Measurements from ENCODE around the gene GREB1. TPM values are rescaled to one million over a fixed set of nuclear protein-coding genes. Genes with fewer than 3 reads are reported as not detected.

Gene GREB1
- total RNA-seq, 1 donor from 2014 or later: 82.5 TPM

GRCh38 chr2:11498543-11499034 lies 35.3 kb upstream of the GREB1 start:
- Mint-ChIP-seq H3K9me3 (ENCODE audit: low read depth) (peaks cover 7% of the 10 kb centered on the region), H3K4me1 (ENCODE audit: low read depth) (peaks cover 38% of the 10 kb centered on the region), H3K36me3 (ENCODE audit: insufficient read depth) (peaks cover 10% of the 10 kb centered on the region), H3K4me3 (ENCODE audit: low read depth) (peak overlapping the region; percentile 41), H3K27me3 (no peaks in the 10 kb centered on the region), H3K27ac (peak overlapping the region; percentile 96)
- no peak for DNase-seq (ENCODE audit: low spot score, unreplicated experiment)
- no peak for TF ChIP-seq CTCF (IDR thresholded peaks at IDR 0.05; ENCODE audit: unreplicated experiment)

- DNase-seq (ENCODE audit: low spot score, unreplicated experiment): peak; percentile 29
- no peaks in the 10 kb centered on the region for H3K27me3 Mint-ChIP-seq
- peak overlapping the region; percentile 41 for H3K4me3 Mint-ChIP-seq (ENCODE audit: low read depth)
- H3K27ac Mint-ChIP-seq: peak overlapping the region; percentile 96
- TF ChIP-seq CTCF (IDR thresholded peaks at IDR 0.05; ENCODE audit: unreplicated experiment): no peak
- H3K36me3 Mint-ChIP-seq (ENCODE audit: insufficient read depth): peaks cover 10% of the 10 kb centered on the region
- H3K9me3 Mint-ChIP-seq (ENCODE audit: low read depth): peaks cover 10% of the 10 kb centered on the region
- H3K4me1 Mint-ChIP-seq (ENCODE audit: low read depth): peaks cover 38% of the 10 kb centered on the region
Measured at GRCh38 chr2:11499081-11499743, 34.6 kb upstream of the GREB1 start.

- no peak overlapping the region for H3K4me3 Mint-ChIP-seq (ENCODE audit: low read depth)
- no peak for DNase-seq (ENCODE audit: low spot score, unreplicated experiment)
- H3K27me3 Mint-ChIP-seq: no peaks in the 10 kb centered on the region
- H3K4me1 Mint-ChIP-seq (ENCODE audit: low read depth): peaks cover 42% of the 10 kb centered on the region
- TF ChIP-seq CTCF (IDR thresholded peaks at IDR 0.05; ENCODE audit: unreplicated experiment): no peak
- peak overlapping the region; percentile 18 for H3K27ac Mint-ChIP-seq
- peaks cover 10% of the 10 kb centered on the region for H3K9me3 Mint-ChIP-seq (ENCODE audit: low read depth)
- peaks cover 12% of the 10 kb centered on the region for H3K36me3 Mint-ChIP-seq (ENCODE audit: insufficient read depth)
Measured at GRCh38 chr2:11500702-11501303, 33.0 kb upstream of the GREB1 start.

GRCh38 chr2:11502740-11503292 lies 31.0 kb upstream of the GREB1 start:
- no peak for TF ChIP-seq CTCF (IDR thresholded peaks at IDR 0.05; ENCODE audit: unreplicated experiment)
- Mint-ChIP-seq H3K4me3 (ENCODE audit: low read depth) (no peak overlapping the region), H3K27me3 (no peaks in the 10 kb centered on the region), H3K4me1 (ENCODE audit: low read depth) (peaks cover 34% of the 10 kb centered on the region), H3K9me3 (ENCODE audit: low read depth) (peaks cover 10% of the 10 kb centered on the region), H3K36me3 (ENCODE audit: insufficient read depth) (peaks cover 12% of the 10 kb centered on the region), H3K27ac (no peak overlapping the region)
- no peak for DNase-seq (ENCODE audit: low spot score, unreplicated experiment)

GRCh38 chr2:11503354-11503927 lies 30.4 kb upstream of the GREB1 start:
- TF ChIP-seq CTCF (IDR thresholded peaks at IDR 0.05; ENCODE audit: unreplicated experiment): no peak
- no peak overlapping the region for H3K4me3 Mint-ChIP-seq (ENCODE audit: low read depth)
- peaks cover 27% of the 10 kb centered on the region for H3K4me1 Mint-ChIP-seq (ENCODE audit: low read depth)

More at GRCh38 chr2:11503354-11503927, 30.4 kb upstream of the GREB1 start:
- Mint-ChIP-seq H3K36me3 (ENCODE audit: insufficient read depth) (peaks cover 13% of the 10 kb centered on the region), H3K9me3 (ENCODE audit: low read depth) (peaks cover 10% of the 10 kb centered on the region), H3K27ac (no peak overlapping the region), H3K27me3 (no peaks in the 10 kb centered on the region)
- DNase-seq (ENCODE audit: low spot score, unreplicated experiment): no peak

Measured in progenitor cell of endocrine pancreas (in vitro differentiated cells).